Kidney (tissue), 14 donors: ENCODE measurements around the gene DSTN. TPM values are rescaled to one million over a fixed set of nuclear protein-coding genes. Genes with fewer than 3 reads are reported as not detected.

ENCODE experiments used
- DNase-seq, 5 donors: peaks; one replicate each; pipeline ENCODE4 v3.0.0-alpha.2; 2013 to 2020
- FAIRE-seq: peaks from 2 replicates; lab custom pipeline; 2012; peaks lifted over from hg19 to GRCh38; lab: Jason Lieb, UNC
- H3K27ac ChIP-seq, 2 donors: one replicate each; pipeline ENCODE4 v1.7.0; 2013; ENCODE audit warnings: low read depth in 2 of 2, low read length in 2 of 2, inconsistent platforms in 1 of 2
- H3K27me3 ChIP-seq: one replicate; pipeline ENCODE4 v1.7.1; 2013; ENCODE audit warnings: low read length, inconsistent platforms; ENCODE audit not compliant: control insufficient read depth, insufficient read depth
- H3K36me3 ChIP-seq, 3 donors: one replicate each; pipeline versions ENCODE4 v1.7.0 to v1.7.1; 2013; ENCODE audit warnings: low read length in 3 of 3, control low read depth in 1 of 3, inconsistent platforms in 1 of 3; ENCODE audit not compliant: insufficient read depth in 3 of 3, control insufficient read depth in 2 of 3
- H3K4me1 ChIP-seq, 3 donors: one replicate each; pipeline versions ENCODE4 v1.7.0 to v1.7.1; 2013; ENCODE audit warnings: low read length in 3 of 3, inconsistent platforms in 1 of 3, low read depth in 1 of 3; ENCODE audit not compliant: control insufficient read depth in 2 of 3, insufficient read depth in 2 of 3
- H3K4me3 ChIP-seq, 3 donors: one replicate each; pipeline versions ENCODE4 v1.7.0 to v1.8.1; 2013; ENCODE audit warnings: low read length in 3 of 3, control low read depth in 1 of 3, inconsistent platforms in 1 of 3
- H3K9ac ChIP-seq, 3 donors: one replicate each; pipeline versions ENCODE4 v1.7.0 to v1.7.1; 2013; ENCODE audit warnings: low read length in 3 of 3, control low read depth in 1 of 3, inconsistent platforms in 1 of 3
- H3K9me3 ChIP-seq, 3 donors: one replicate each; pipeline versions ENCODE4 v1.7.0 to v1.7.1; 2013; ENCODE audit warnings: low read length in 3 of 3, control low read depth in 1 of 3, inconsistent platforms in 1 of 3; ENCODE audit not compliant: control insufficient read depth in 2 of 3, insufficient read depth in 1 of 3
- intact Hi-C: fragments of 100-400 bp; cut with DNase I; formaldehyde crosslinking; loops from one replicate; pipeline ENCODE4 v1.11.1; 2022
- polyA plus RNA-seq: library from polyadenylated mRNA; stranded (reverse); fragments of 350-450 nt; fragmentation: Illumina TruSeq; extraction: RNeasy Lipid Tissue Mini Kit (QIAGEN cat#74804); gene quantifications from one replicate; pipeline ENCODE4 v1.2.3, GENCODE V29; 2014; ENCODE audit warnings: low read depth, low replicate concordance; ENCODE audit not compliant: insufficient read depth
- total RNA-seq: library from RNA; stranded (reverse); fragmentation: NEBNext Ultra II Directional; extraction: Animal tissue kit (Norgen Biotek cat#: 25700); gene quantifications from one replicate; pipeline ENCODE4 v1.2.1, GENCODE V29; 2021
- TF ChIP-seq, protein P1 (sequence below): IDR thresholded peaks from 3 replicates; pipeline ENCODE4 v1.5.1; 2012; ENCODE audit warnings: mild to moderate bottlenecking, moderate library complexity, borderline replicate concordance; ENCODE audit not compliant: insufficient read depth; ENCODE audit errors: extremely low read depth
- donor health status: control.
- donor health status: control.
- donor health status: control.
- donor health status: control.
- donor health status: control.
- donor health status: DM: yes; HTN: yes; CAD: no.
- donor health status: Normal renal cell carcinoma (clear cell type).

The DSTN gene
- total and polyA plus RNA-seq, 2 donors from 2014 or later: 409 to 525 TPM

- Histone ChIP-seq H3K9me3 (no peaks in the 10 kb centered on the region), H3K27ac (no peak overlapping the region), H3K36me3 (peaks cover 2 to 65% (median 40%) of the 10 kb centered on the region in 3 donors), H3K27me3 (no peaks in the 10 kb centered on the region), H3K4me3 (no peak overlapping the region), H3K9ac (no peak overlapping the region), H3K4me1 (peaks cover 0 to 9% (median 0%) of the 10 kb centered on the region in 3 donors)
- intact Hi-C loops: no loop called here
- TF ChIP-seq, protein P1, sequence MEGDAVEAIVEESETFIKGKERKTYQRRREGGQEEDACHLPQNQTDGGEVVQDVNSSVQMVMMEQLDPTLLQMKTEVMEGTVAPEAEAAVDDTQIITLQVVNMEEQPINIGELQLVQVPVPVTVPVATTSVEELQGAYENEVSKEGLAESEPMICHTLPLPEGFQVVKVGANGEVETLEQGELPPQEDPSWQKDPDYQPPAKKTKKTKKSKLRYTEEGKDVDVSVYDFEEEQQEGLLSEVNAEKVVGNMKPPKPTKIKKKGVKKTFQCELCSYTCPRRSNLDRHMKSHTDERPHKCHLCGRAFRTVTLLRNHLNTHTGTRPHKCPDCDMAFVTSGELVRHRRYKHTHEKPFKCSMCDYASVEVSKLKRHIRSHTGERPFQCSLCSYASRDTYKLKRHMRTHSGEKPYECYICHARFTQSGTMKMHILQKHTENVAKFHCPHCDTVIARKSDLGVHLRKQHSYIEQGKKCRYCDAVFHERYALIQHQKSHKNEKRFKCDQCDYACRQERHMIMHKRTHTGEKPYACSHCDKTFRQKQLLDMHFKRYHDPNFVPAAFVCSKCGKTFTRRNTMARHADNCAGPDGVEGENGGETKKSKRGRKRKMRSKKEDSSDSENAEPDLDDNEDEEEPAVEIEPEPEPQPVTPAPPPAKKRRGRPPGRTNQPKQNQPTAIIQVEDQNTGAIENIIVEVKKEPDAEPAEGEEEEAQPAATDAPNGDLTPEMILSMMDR: no peak
- DNase-seq: peak in 1 of 5 donors; percentile 19
- no peak for FAIRE-seq
Measured at GRCh38 chr20:17630151-17630805, 60.4 kb downstream of the DSTN start.

DNA sequence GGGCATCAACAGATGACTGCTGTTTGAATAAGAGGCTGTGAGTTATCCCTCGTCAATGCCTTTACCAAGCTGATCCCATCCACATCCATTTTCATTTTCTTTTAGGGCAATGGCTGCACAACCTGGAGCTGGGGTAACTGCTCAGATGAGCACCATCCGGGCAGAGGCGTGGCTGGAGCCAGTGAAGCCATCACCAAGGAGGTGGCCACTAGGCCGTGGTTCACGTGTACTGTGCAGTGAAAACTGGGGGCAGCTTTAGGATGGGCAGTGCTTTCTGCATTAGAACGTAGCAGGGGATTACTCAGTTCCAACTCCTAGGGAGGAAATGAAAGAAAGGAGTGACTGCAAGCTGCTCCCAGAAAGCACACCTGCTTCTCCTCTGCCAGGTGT is 60.9 kb downstream of the DSTN start:
- TF ChIP-seq, protein P1: no peak

GRCh38 chr20:17631576-17632319 is 61.9 kb downstream of the DSTN start:
- Histone ChIP-seq H3K9ac (no peak overlapping the region), H3K27me3 (no peaks in the 10 kb centered on the region), H3K36me3 (peaks cover 2 to 59% (median 38%) of the 10 kb centered on the region in 3 donors), H3K4me1 (peaks cover 0 to 19% (median 3%) of the 10 kb centered on the region in 3 donors), H3K27ac (no peak overlapping the region), H3K9me3 (no peaks in the 10 kb centered on the region), H3K4me3 (no peak overlapping the region)
- intact Hi-C loops: no loop called here
- TF ChIP-seq, protein P1: no peak
- FAIRE-seq: no peak
- peak in 1 of 5 donors; percentile 45 for DNase-seq

More for the DNA sequence above, 60.9 kb downstream of the DSTN start:
- peaks cover 0 to 12% (median 0%) of the 10 kb centered on the region in 3 donors for H3K4me1 ChIP-seq
- no peaks in the 10 kb centered on the region for H3K27me3 ChIP-seq
- H3K27ac ChIP-seq: no peak overlapping the region
- intact Hi-C loops: no loop called here
- FAIRE-seq (no peak), DNase-seq (peak in 1 of 5 donors; percentile 23)
- H3K36me3 ChIP-seq: peaks cover 2 to 65% (median 42%) of the 10 kb centered on the region in 3 donors
- H3K9ac ChIP-seq: no peak overlapping the region
- H3K9me3 ChIP-seq: no peaks in the 10 kb centered on the region
- no peak overlapping the region for H3K4me3 ChIP-seq
